ENCODE data around the gene USP30. TPM values are rescaled to one million over a fixed set of nuclear protein-coding genes. Genes with fewer than 3 reads are reported as not detected.
A peak's percentile ranks its signal among the peaks of the same experiment; 100 is the strongest.

The USP30 gene
- total RNA-seq, 1 donor from 2014 or later, result 18.2 TPM

- Mint-ChIP-seq H3K36me3 (ENCODE audit: unreplicated experiment) (peaks cover 33% of the 10 kb centered on the region), H3K27me3 (ENCODE audit: unreplicated experiment) (no peaks in the 10 kb centered on the region), H3K27ac (ENCODE audit: unreplicated experiment) (no peak overlapping the region), H3K4me3 (ENCODE audit: unreplicated experiment) (no peak overlapping the region), H3K4me1 (ENCODE audit: unreplicated experiment) (peaks cover 4% of the 10 kb centered on the region), H3K9me3 (ENCODE audit: unreplicated experiment) (no peaks in the 10 kb centered on the region)
- TF ChIP-seq CTCF (IDR thresholded peaks at IDR 0.05), result no peak
- DNase-seq (ENCODE audit: extremely low spot score, unreplicated experiment), result no peak
Measured at GRCh38 chr12:109058773-109059172, 6.4 kb downstream of the USP30 start.

- Mint-ChIP-seq H3K27ac (ENCODE audit: unreplicated experiment) (no peak overlapping the region), H3K9me3 (ENCODE audit: unreplicated experiment) (no peaks in the 10 kb centered on the region), H3K36me3 (ENCODE audit: unreplicated experiment) (peaks cover 33% of the 10 kb centered on the region), H3K4me3 (ENCODE audit: unreplicated experiment) (no peak overlapping the region), H3K27me3 (ENCODE audit: unreplicated experiment) (no peaks in the 10 kb centered on the region), H3K4me1 (ENCODE audit: unreplicated experiment) (no peaks in the 10 kb centered on the region)
- peak; percentile 66 for DNase-seq (ENCODE audit: extremely low spot score, unreplicated experiment)
- TF ChIP-seq CTCF (IDR thresholded peaks at IDR 0.05), result no peak
Measured at GRCh38 chr12:109064143-109064542, 11.8 kb downstream of the USP30 start.

- no peak for TF ChIP-seq CTCF (IDR thresholded peaks at IDR 0.05)
- Mint-ChIP-seq H3K27me3 (ENCODE audit: unreplicated experiment) (no peaks in the 10 kb centered on the region), H3K4me1 (ENCODE audit: unreplicated experiment) (no peaks in the 10 kb centered on the region), H3K36me3 (ENCODE audit: unreplicated experiment) (peaks cover 40% of the 10 kb centered on the region), H3K27ac (ENCODE audit: unreplicated experiment) (no peak overlapping the region), H3K4me3 (ENCODE audit: unreplicated experiment) (no peak overlapping the region), H3K9me3 (ENCODE audit: unreplicated experiment) (no peaks in the 10 kb centered on the region)
- peak; percentile 17 for DNase-seq (ENCODE audit: extremely low spot score, unreplicated experiment)
Measured at GRCh38 chr12:109065154-109065852, 12.9 kb downstream of the USP30 start.

- H3K4me1 Mint-ChIP-seq (ENCODE audit: unreplicated experiment), result no peaks in the 10 kb centered on the region
- TF ChIP-seq CTCF (IDR thresholded peaks at IDR 0.05), result no peak
- DNase-seq (ENCODE audit: extremely low spot score, unreplicated experiment), result peak; percentile 27
- no peak overlapping the region for H3K27ac Mint-ChIP-seq (ENCODE audit: unreplicated experiment)
- no peaks in the 10 kb centered on the region for H3K9me3 Mint-ChIP-seq (ENCODE audit: unreplicated experiment)
- H3K27me3 Mint-ChIP-seq (ENCODE audit: unreplicated experiment), result no peaks in the 10 kb centered on the region
- no peak overlapping the region for H3K4me3 Mint-ChIP-seq (ENCODE audit: unreplicated experiment)
- peaks cover 45% of the 10 kb centered on the region for H3K36me3 Mint-ChIP-seq (ENCODE audit: unreplicated experiment)
Measured at GRCh38 chr12:109065853-109066193, 13.4 kb downstream of the USP30 start.

- no peaks in the 10 kb centered on the region for H3K4me1 Mint-ChIP-seq (ENCODE audit: unreplicated experiment)
- peaks cover 43% of the 10 kb centered on the region for H3K36me3 Mint-ChIP-seq (ENCODE audit: unreplicated experiment)
- no peak overlapping the region for H3K27ac Mint-ChIP-seq (ENCODE audit: unreplicated experiment)
- H3K9me3 Mint-ChIP-seq (ENCODE audit: unreplicated experiment), result peaks cover under 1% of the 10 kb centered on the region
- no peak overlapping the region for H3K4me3 Mint-ChIP-seq (ENCODE audit: unreplicated experiment)
- DNase-seq (ENCODE audit: extremely low spot score, unreplicated experiment), result peak; percentile 60
- no peak for TF ChIP-seq CTCF (IDR thresholded peaks at IDR 0.05)
- H3K27me3 Mint-ChIP-seq (ENCODE audit: unreplicated experiment), result no peaks in the 10 kb centered on the region
Measured at GRCh38 chr12:109069307-109070271, 17.2 kb downstream of the USP30 start.
